Lower leg skin (tissue), 4 donors: ENCODE results near the gene CRACR2A. TPM values are rescaled to one million over a fixed set of nuclear protein-coding genes. Genes with fewer than 3 reads are reported as not detected.

Source experiments
- DNase-seq, 2 donors: peaks; one replicate each; pipeline ENCODE4 v3.0.0-alpha.2; 2019; ENCODE audit warnings: low spot score in 2 of 2
- H3K4me3 ChIP-seq: fragments of 200-600 bp; sonication (generic); 2 replicates; pipeline ENCODE4 v1.5.1; 2017; ENCODE audit warnings: mild to moderate bottlenecking, low read depth; ENCODE audit not compliant: poor library complexity, severe bottlenecking
- POLR2A ChIP-seq, 2 donors: fragments of 450-650 bp; IDR thresholded peaks; one replicate each; pipeline ENCODE4 v1.6.1; 2016 to 2017; ENCODE audit warnings: antibody characterized with exemption in 2 of 2, mild to moderate bottlenecking in 1 of 2, moderate library complexity in 1 of 2
- WGBS, 2 donors: methylation state at CpG; one replicate each; pipeline ENCODE4 v1.1.5; 2018; 5-methylcytosine and 5-hydroxymethylcytosine counted together
- intact Hi-C: fragments of 100-400 bp; cut with DNase I; formaldehyde crosslinking; loops from one replicate; pipeline ENCODE4 v1.15.0; 2023; ENCODE audit warnings: low total_unique reads
- total RNA-seq, 4 donors: library from RNA; depleted of rRNA; stranded (reverse); fragments of >200 nt; gene quantifications; one replicate each; pipeline ENCODE4 v1.1.0, GENCODE V29; 2016
- TF ChIP-seq, protein P1 (sequence below), 3 donors: fragments of 450-650 bp; IDR thresholded peaks; one replicate each; pipeline ENCODE4 v1.5.1; 2016; ENCODE audit warnings: antibody characterized with exemption in 3 of 3, mild to moderate bottlenecking in 3 of 3, moderate library complexity in 2 of 3

The CRACR2A gene
- total RNA-seq, 4 donors from 2014 or later: 1.4 to 14.4 (median 6.6) TPM

GRCh38 chr12:3750616-3751015, 2.3 kb downstream of the CRACR2A start:
- DNase-seq: no peak
- 97 to 98% methylated on average over 3 of the region's 4 CpGs for WGBS, 2 donors
- intact Hi-C loops: no loop called here
- TF ChIP-seq POLR2A (IDR thresholded peaks at IDR 0.05): no peak
- TF ChIP-seq, protein P1, sequence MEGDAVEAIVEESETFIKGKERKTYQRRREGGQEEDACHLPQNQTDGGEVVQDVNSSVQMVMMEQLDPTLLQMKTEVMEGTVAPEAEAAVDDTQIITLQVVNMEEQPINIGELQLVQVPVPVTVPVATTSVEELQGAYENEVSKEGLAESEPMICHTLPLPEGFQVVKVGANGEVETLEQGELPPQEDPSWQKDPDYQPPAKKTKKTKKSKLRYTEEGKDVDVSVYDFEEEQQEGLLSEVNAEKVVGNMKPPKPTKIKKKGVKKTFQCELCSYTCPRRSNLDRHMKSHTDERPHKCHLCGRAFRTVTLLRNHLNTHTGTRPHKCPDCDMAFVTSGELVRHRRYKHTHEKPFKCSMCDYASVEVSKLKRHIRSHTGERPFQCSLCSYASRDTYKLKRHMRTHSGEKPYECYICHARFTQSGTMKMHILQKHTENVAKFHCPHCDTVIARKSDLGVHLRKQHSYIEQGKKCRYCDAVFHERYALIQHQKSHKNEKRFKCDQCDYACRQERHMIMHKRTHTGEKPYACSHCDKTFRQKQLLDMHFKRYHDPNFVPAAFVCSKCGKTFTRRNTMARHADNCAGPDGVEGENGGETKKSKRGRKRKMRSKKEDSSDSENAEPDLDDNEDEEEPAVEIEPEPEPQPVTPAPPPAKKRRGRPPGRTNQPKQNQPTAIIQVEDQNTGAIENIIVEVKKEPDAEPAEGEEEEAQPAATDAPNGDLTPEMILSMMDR (IDR thresholded peaks at IDR 0.05): no peak
- no peak overlapping the region for H3K4me3 ChIP-seq

DNA sequence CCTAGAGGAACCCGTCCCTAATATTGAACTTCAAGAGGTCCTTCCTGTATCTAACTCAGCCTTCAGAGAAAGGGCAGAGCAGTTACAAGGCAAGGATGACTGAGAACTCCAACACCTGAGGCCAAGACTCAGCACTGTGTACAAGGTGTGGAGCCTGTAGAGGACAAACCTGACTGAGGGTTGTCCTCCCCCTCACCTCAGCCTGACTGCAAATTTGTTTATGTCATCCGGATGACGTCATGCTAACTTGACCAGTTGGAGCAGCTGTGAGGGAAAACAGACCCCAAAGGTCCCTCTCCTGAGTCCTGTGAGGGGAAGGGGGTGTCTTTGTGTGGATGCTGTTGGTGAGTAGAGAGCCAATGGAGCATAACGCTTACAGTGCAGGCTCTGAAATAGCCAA, 4.3 kb downstream of the CRACR2A start:
- 67 to 70% methylated on average over 4 of the region's 4 CpGs for WGBS, 2 donors
- no peak overlapping the region for H3K4me3 ChIP-seq
- intact Hi-C loops: no loop called here
- TF ChIP-seq, protein P1 (IDR thresholded peaks at IDR 0.05): no peak
- no peak for TF ChIP-seq POLR2A (IDR thresholded peaks at IDR 0.05)
- DNase-seq: no peak

DNA sequence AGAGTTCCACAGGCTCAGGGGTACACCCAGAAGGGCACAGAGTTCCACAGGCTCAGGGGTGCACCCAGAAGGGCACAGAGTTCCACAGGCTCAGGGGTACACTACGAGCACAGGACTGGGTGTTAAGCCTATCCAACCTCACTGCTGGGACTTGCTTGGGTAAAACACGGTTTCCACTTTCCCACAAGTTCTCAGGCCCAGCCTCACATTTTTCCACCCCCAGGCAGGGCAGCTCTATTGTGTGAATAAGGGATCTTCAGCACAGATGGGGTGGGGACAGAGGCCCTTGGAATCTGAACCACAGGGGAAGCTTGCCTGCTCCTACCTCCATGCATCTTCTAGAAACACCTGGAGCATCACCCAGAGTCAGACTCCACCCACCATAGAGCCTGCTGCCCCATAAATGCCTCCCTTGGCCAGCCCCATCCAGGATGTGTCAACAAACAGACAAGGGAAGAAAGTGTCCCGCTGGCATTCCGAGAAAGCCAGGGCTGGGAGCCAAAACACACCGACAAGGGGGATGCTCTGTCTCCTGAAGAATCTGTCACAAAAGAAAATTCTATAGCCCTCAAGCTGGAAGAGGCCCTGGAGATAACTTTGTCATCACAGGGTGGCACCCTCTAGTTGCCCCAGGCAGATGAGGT, 4.8 kb downstream of the CRACR2A start:
- 50 to 60% methylated on average over 5 of the region's 5 CpGs for WGBS, 2 donors
- DNase-seq: no peak
- intact Hi-C loops: no loop called here
- H3K4me3 ChIP-seq: no peak overlapping the region
- TF ChIP-seq, protein P1 (IDR thresholded peaks at IDR 0.05): no peak
- TF ChIP-seq POLR2A (IDR thresholded peaks at IDR 0.05): no peak

DNA sequence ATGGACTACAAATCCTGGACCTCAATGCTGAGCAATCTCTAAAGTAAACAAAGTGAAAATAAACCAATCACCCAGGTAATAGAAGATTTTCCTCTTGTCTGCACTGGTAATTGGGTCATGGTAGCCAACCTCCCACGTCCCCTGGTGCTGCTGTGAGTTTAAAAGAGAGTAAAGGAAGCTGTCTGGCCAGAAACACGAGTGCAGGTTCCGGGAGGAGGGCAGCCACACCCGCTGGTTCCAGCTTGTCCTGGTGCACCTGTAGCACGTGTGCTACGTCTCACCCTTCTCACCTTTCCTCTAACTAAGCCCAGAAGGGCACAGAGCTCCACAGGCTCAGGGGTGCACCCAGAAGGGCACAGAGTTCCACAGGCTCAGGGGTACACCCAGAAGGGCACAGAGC, 5.4 kb downstream of the CRACR2A start:
- TF ChIP-seq, protein P1 (IDR thresholded peaks at IDR 0.05): no peak
- no peak overlapping the region for H3K4me3 ChIP-seq
- no peak for DNase-seq
- intact Hi-C loops: no loop called here
- 47 to 52% methylated on average over 6 of the region's 6 CpGs for WGBS, 2 donors

DNA sequence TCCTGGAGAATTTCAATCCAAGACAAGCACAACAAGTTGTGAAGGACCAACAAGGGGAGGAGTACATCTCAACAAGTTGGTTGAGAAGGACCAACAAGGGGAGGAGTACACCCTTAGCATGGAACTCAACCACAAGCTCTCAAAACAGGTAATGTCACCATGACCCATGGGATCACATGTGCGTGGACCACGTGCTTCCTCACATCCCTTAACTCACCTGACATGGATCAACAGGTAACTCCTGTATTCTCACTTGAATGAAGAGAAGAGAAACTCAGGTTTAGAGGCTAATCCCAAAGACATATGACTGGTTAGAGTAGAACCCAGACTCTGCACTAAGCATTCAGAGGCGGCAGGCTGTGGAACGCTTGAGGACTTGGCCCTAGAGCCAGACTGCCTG, 6.2 kb downstream of the CRACR2A start:
- TF ChIP-seq POLR2A (IDR thresholded peaks at IDR 0.05): no peak
- TF ChIP-seq, protein P1 (IDR thresholded peaks at IDR 0.05): no peak
- WGBS, 2 donors: 95 to 97% methylated on average over 4 of the region's 4 CpGs
- peak in 1 of 2 donors; percentile 20 for DNase-seq
- intact Hi-C loops: no loop called here
- H3K4me3 ChIP-seq: no peak overlapping the region

DNA sequence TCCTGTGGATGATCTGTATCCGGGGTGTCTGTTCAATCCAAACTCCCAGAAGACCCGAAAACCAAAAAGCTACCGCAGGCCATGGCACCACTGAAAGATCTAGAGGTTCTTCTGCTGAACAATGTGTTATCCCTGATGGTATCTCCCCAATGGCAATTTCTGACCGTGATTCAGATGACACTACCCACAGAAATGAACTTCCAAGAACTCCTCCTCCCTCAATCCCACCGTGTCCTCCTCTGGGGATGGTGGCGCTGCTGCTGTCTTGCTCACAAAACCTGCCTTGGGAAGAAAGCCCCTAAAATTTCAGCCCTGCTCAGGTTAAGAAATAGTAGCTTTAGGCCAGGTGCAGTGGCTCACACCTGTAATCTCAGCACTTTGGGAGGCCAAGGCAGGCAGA, 7.8 kb downstream of the CRACR2A start:
- peak in 1 of 2 donors; percentile 48 for DNase-seq
- TF ChIP-seq, protein P1 (IDR thresholded peaks at IDR 0.05): no peak
- TF ChIP-seq POLR2A (IDR thresholded peaks at IDR 0.05): no peak
- H3K4me3 ChIP-seq: no peak overlapping the region
- 80 to 94% methylated on average over 6 of the region's 6 CpGs for WGBS, 2 donors
- intact Hi-C loops: no loop called here
